T-cell (primary cell): ENCODE data around the gene IGLL5. TPM values are rescaled to one million over a fixed set of nuclear protein-coding genes. Genes with fewer than 3 reads are reported as not detected.

ENCODE experiments used
- ATAC-seq, 4 experiments: fragments of 200-7000 bp in 3 of 4; fragments of 150-1000 bp in 1 of 4; cut with Tn5 transposase; replicated peaks in 1 of 4; 1 replicate in 3 of 4; 2 replicates in 1 of 4; pipeline ENCODE4 v1.10.0; 2021; ENCODE audit warnings: moderate library complexity in 3 of 4, mild to moderate bottlenecking in 2 of 4, moderate number of reproducible peaks in 1 of 4
- CTCF ChIA-PET, 2 donors: fragments of 300-600 bp; sonication (Branson Sonifier 250); formaldehyde crosslinking; loops; one replicate each; lab custom pipeline; 2022; ENCODE audit warnings: antibody characterized with exemption in 2 of 2; lab: Charles Lee
- POLR2A ChIA-PET, 2 donors: fragments of 300-600 bp; sonication (Branson Sonifier 250); formaldehyde crosslinking; loops; one replicate each; lab custom pipeline; 2022; ENCODE audit warnings: antibody characterized with exemption in 2 of 2; lab: Charles Lee
- DNase-seq, 35 experiments: peaks; one replicate each; pipeline versions ENCODE4 v3.0.0 to v3.0.0-alpha.2; 2013 to 2023
- H3K27ac ChIP-seq: one replicate; pipeline ENCODE4 v1.5.1; 2013; ENCODE audit warnings: low read length
- H3K27me3 ChIP-seq, 2 experiments: replicated peaks in 1 of 2; 1 replicate in 1 of 2; 2 replicates in 1 of 2; pipeline versions ENCODE4 v1.6.1 to v1.7.0; 2013; ENCODE audit warnings: low read length in 1 of 2, mixed read lengths in 1 of 2; ENCODE audit not compliant: control insufficient read depth in 2 of 2, insufficient read depth in 2 of 2; ENCODE audit errors: extremely low read depth in 1 of 2
- H3K36me3 ChIP-seq, 2 donors: 1 replicate in 1 of 2; 2 replicates in 1 of 2; pipeline versions ENCODE4 v1.6.1 to v1.7.0; 2013; ENCODE audit warnings: low read length in 1 of 2; ENCODE audit not compliant: control insufficient read depth in 2 of 2, insufficient read depth in 1 of 2; ENCODE audit errors: extremely low read depth in 1 of 2
- H3K4me1 ChIP-seq, 2 experiments: 1 replicate in 1 of 2; 2 replicates in 1 of 2; pipeline versions ENCODE4 v1.6.1 to v1.7.0; 2013; ENCODE audit warnings: low read length in 2 of 2, mixed read lengths in 1 of 2; ENCODE audit not compliant: insufficient read depth in 2 of 2, control insufficient read depth in 1 of 2; ENCODE audit errors: extremely low read depth in 1 of 2
- H3K4me3 ChIP-seq, 2 donors: 1 replicate in 1 of 2; 2 replicates in 1 of 2; pipeline versions ENCODE4 v1.5.1 to v1.7.0; 2013; ENCODE audit warnings: mild to moderate bottlenecking in 2 of 2, low read length in 1 of 2, moderate library complexity in 1 of 2; ENCODE audit not compliant: control insufficient read depth in 1 of 2; ENCODE audit errors: extremely low read depth in 1 of 2
- H3K9me3 ChIP-seq: 2 replicates; pipeline ENCODE4 v1.7.0; 2013
- H3K27ac Mint-ChIP-seq, 2 donors: one replicate each; pipeline ENCODE4 v1.8.0; 2020 to 2021; ENCODE audit warnings: mild to moderate bottlenecking in 2 of 2, mixed read lengths in 2 of 2
- H3K27me3 Mint-ChIP-seq, 2 donors: one replicate each; pipeline ENCODE4 v1.8.0; 2021 to 2022; ENCODE audit warnings: mixed read lengths in 2 of 2
- H3K36me3 Mint-ChIP-seq: one replicate; pipeline ENCODE4 v1.8.0; 2021; ENCODE audit warnings: mixed read lengths
- H3K4me1 Mint-ChIP-seq, 3 donors: one replicate each; pipeline ENCODE4 v1.8.0; 2020 to 2022; ENCODE audit warnings: mixed read lengths in 3 of 3, mild to moderate bottlenecking in 1 of 3
- H3K4me3 Mint-ChIP-seq, 3 donors: one replicate each; pipeline ENCODE4 v1.8.0; 2020 to 2022; ENCODE audit warnings: mild to moderate bottlenecking in 3 of 3, mixed read lengths in 3 of 3, moderate library complexity in 3 of 3
- H3K9me3 Mint-ChIP-seq, 3 donors: one replicate each; pipeline ENCODE4 v1.8.0; 2020 to 2022; ENCODE audit warnings: mixed read lengths in 3 of 3
- WGBS: methylation state at CpG from one replicate; pipeline ENCODE4 v1.1.5; 2013; ENCODE audit warnings: missing lambda C conversion rate; ENCODE audit not compliant: insufficient coverage; 5-methylcytosine and 5-hydroxymethylcytosine counted together
- total RNA-seq, 35 experiments: library from RNA in 6 of 35; stranded (reverse) in 6 of 35; fragments of 120-200 nt in 1 of 35; gene quantifications; one replicate each; pipeline versions ENCODE4 v1.2.1 to v1.2.4 and lab custom pipeline; 2013 to 2026

IGLL5 gene
- total RNA-seq, 5 donors from 2014 or later (not counting 1 experiment from before 2014, with no cell fraction given), result 0.35 to 2.9 (median 2.1) TPM

DNA sequence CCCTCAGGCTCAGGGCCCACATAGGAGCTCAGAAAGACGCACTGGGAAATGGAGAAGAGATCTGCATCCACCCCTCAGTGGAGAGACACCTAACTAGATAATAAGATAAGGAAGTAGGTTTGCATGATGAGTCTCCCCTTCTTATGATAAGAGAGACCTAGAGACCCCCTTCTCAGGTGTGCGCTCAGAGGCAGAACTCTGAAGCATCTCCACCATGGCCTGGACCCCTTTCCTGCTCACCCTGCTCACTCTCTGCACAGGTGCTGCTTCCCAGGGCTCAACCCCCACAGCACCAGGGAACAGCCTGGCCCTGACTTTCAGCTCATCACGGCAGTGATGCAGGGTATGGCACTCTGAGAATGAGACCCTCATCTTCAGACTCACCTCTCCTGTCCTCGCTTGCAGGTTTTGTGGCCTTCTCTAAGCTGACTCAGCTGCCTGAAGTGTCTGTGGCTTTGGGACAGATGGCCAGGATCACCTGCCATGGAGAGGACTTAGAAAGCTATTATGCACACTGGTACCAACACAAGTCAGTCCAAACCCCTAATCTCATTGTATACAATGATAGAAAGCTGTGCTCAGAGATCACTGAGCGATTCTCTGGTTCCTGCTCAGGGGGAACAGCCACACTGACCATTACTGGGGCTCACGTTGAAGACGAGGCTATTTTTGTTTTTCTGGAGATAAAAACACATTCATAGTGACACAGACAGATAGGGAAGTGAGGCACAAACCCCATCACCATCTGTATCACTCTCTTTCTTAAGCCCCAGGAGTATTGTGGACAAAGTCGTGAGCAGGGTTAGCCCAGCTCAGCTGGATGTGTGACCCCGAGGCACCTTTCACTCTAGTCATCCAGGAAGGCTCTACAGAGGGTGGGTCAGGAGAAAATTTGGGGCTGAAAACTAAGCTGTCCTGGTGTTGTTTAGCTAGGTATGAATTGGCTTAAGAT lies 29.7 kb upstream of the IGLL5 start:
- CTCF ChIA-PET, result interaction anchor here in 1 of 2 donors (1.1 kb wide), 1 partner anchor 105 kb away, joined by 3 read pairs; no protein-coding TSS in a partner anchor
- WGBS, result 80% methylated on average over 1 of the region's 9 CpGs
- Mint-ChIP-seq H3K27ac (no peak overlapping the region), H3K9me3 (no peaks in the 10 kb centered on the region), H3K4me3 (no peak overlapping the region), H3K36me3 (no peaks in the 10 kb centered on the region), H3K27me3 (no peaks in the 10 kb centered on the region), H3K4me1 (peaks cover 0 to 18% (median 5%) of the 10 kb centered on the region in 3 donors)
- DNase-seq, result no peak
- H3K4me3 ChIP-seq, result no peak overlapping the region
- no peak for ATAC-seq
- POLR2A ChIA-PET, result interaction anchor here in 1 of 2 donors (0.6 kb wide), 1 partner anchor 20 kb away, joined by 7 read pairs; no protein-coding TSS in a partner anchor
- H3K27me3 ChIP-seq, result peaks cover 0 to 6% of the 10 kb centered on the region in 2 experiments
- H3K27ac ChIP-seq, result no peak overlapping the region
- H3K4me1 ChIP-seq, result peaks cover 0 to 14% of the 10 kb centered on the region in 2 experiments
- H3K9me3 ChIP-seq, result no peaks in the 10 kb centered on the region
- no peaks in the 10 kb centered on the region for H3K36me3 ChIP-seq

DNA sequence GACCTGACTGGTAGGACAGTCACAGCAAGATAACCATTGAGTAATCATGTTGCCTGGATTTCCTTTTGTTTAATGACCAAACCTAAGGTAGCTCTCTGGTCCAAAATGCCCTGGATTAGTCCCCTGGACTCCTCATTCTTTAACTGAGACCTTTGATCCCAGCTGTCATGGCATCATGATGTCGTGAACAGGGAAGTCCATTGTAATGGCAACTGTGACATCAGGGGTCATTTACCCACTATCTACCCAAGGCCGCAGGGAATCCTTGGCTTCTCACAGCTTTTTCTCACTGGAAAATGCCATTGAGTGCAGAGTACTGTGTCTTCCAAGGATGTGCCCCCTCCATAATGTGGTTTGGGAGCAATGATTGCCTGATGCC lies 29.1 kb upstream of the IGLL5 start:
- no peaks in the 10 kb centered on the region for H3K27me3 Mint-ChIP-seq
- H3K9me3 ChIP-seq, result no peaks in the 10 kb centered on the region
- H3K36me3 ChIP-seq, result no peaks in the 10 kb centered on the region
- no CpG with 5 or more reads among the region's 2 CpGs for WGBS
- H3K4me1 ChIP-seq, result peaks cover 0 to 14% of the 10 kb centered on the region in 2 experiments
- H3K27ac ChIP-seq, result no peak overlapping the region
- peaks cover 3 to 24% (median 9%) of the 10 kb centered on the region in 3 donors for H3K4me1 Mint-ChIP-seq
- DNase-seq, result no peak
- peaks cover 0 to 6% of the 10 kb centered on the region in 2 experiments for H3K27me3 ChIP-seq
- H3K27ac Mint-ChIP-seq, result no peak overlapping the region
- ChIA-PET POLR2A (interaction anchor here in 1 of 2 donors (0.6 kb wide), 1 partner anchor 21 kb away, joined by 7 read pairs; no protein-coding TSS in a partner anchor), CTCF (interaction anchor here in 1 of 2 donors (1.1 kb wide), 1 partner anchor 105 kb away, joined by 3 read pairs; no protein-coding TSS in a partner anchor)
- no peak for ATAC-seq
- H3K4me3 Mint-ChIP-seq, result no peak overlapping the region
- no peaks in the 10 kb centered on the region for H3K36me3 Mint-ChIP-seq
- no peak overlapping the region for H3K4me3 ChIP-seq
- no peaks in the 10 kb centered on the region for H3K9me3 Mint-ChIP-seq

DNA sequence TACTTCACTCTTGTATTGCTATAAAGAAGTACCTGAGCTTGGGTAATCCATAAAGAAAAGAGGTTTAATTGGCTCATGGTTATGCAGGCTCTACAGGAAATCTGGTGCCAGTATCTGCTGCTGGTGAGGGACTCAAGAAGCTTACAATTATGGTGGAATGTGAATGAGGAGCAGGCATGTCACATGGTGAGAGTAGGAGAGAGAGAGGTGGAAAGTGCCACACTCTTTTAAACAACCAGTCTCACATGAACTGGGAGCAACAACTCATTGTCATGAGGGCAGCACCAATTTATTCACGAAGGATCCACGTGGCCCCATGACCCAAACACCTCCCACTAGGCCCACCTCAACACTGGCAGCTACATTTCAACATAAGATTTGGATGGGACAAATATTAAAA lies 24.6 kb upstream of the IGLL5 start:
- CTCF ChIA-PET, result interaction anchor here in 1 of 2 donors (1.2 kb wide), 1 partner anchor 21 kb away, joined by 3 read pairs; no protein-coding TSS in a partner anchor
- H3K27me3 Mint-ChIP-seq, result no peaks in the 10 kb centered on the region

DNA sequence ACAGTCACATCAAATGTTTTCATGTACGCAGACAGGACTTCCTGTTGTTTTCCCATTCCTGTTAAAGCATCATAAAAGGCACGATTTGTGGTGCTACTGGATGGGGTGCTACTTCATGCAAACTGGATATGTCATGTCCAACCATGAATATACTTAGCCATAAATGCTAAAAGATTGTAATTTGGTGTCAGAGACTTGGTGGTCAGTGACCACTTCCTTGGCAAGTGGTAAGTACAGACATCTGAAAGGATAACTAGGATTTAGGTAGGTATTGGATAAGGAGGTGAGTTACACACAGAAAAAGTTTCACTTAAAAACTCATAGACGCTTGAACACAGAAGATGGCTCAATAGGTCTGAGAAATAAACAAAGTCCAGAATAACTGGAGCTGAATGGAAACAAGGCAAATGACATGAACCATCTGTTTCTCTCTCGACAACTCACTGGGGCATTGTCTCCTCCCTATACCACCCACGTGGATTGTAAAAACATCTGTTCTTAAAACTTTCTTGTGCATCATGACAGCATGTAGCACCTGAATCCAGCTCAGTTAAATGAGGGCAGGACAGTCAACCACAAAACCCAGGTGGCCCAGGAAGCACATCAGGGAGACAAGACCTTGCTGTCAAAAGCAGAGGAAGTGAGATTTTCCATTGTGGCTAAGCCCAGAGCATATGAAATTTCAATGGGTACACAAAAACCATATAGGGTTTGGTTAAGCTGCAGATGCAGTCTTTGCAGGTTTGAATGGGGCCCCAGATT lies 22.1 kb upstream of the IGLL5 start:
- H3K27me3 Mint-ChIP-seq, result no peaks in the 10 kb centered on the region
- H3K9me3 Mint-ChIP-seq, result no peaks in the 10 kb centered on the region
- peak overlapping the region in 1 of 3 donors; percentile 24 for H3K4me3 Mint-ChIP-seq
- peak overlapping the region; percentile 86 to 89 for H3K27ac Mint-ChIP-seq
- peak in 17 of 35 experiments; percentile 4 to 45 (median 19) for DNase-seq
- 6% methylated on average over 3 of the region's 5 CpGs for WGBS
- peak; percentile 57 to 87 (median 75) for ATAC-seq
- peaks cover 37 to 49% (median 39%) of the 10 kb centered on the region in 3 donors for H3K4me1 Mint-ChIP-seq
- Histone ChIP-seq H3K4me3 (no peak overlapping the region), H3K9me3 (no peaks in the 10 kb centered on the region), H3K27me3 (no peaks in the 10 kb centered on the region), H3K27ac (peak overlapping the region; percentile 55), H3K36me3 (no peaks in the 10 kb centered on the region), H3K4me1 (peaks cover 24 to 28% of the 10 kb centered on the region in 2 experiments)
- ChIA-PET CTCF (interaction anchor here in 1 of 2 donors (0.8 kb wide), 1 partner anchor 172 kb away, joined by 3 read pairs; no protein-coding TSS in a partner anchor), POLR2A (no interaction called here)
- no peaks in the 10 kb centered on the region for H3K36me3 Mint-ChIP-seq

More for the DNA sequence above, 24.6 kb upstream of the IGLL5 start:
- Histone ChIP-seq H3K4me1 (peaks cover 24 to 28% of the 10 kb centered on the region in 2 experiments), H3K4me3 (no peak overlapping the region), H3K9me3 (no peaks in the 10 kb centered on the region), H3K27me3 (no peaks in the 10 kb centered on the region), H3K36me3 (no peaks in the 10 kb centered on the region), H3K27ac (no peak overlapping the region)
- POLR2A ChIA-PET, result no interaction called here
- no peak for ATAC-seq
- H3K9me3 Mint-ChIP-seq, result no peaks in the 10 kb centered on the region
- no peak for DNase-seq
- no CpG with 5 or more reads among the region's 2 CpGs for WGBS
- peaks cover 36 to 45% (median 37%) of the 10 kb centered on the region in 3 donors for H3K4me1 Mint-ChIP-seq
- no peaks in the 10 kb centered on the region for H3K36me3 Mint-ChIP-seq
- no peak overlapping the region for H3K4me3 Mint-ChIP-seq
- peak overlapping the region; percentile 84 to 86 for H3K27ac Mint-ChIP-seq

DNA sequence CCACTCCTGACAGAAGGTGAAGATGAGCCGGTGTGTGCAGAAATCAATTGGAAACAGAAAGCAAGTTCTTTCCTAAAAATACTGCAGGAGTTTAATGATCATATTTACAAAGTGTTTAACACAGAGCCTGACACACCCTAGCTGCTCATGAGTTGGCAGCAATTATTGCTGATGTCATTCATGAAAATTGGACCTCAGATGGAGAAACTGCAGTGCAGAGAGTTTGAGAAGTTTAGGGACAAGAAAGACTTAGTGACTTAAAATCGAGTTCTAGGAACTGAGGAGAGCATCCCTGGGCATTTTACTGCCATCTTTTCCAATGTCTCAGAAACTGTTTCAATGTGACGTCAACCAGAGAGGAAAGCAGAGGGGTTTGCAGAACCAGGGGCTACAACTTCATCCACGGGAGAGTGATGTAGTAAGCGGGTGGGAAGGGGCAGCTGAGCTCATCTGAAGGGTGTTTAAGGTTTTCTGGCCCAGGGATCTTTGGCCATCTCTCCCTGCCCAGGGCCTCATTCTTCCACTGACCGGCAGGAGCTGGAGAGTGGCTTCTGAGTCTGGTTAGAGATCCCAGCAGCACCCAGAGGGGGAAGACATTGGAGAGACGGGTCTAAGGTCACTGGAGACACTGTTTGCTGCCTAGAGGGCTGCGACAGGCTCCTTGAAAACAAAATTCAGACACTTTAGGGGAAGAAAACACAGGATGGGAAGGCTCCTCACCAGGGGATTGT lies 21.1 kb upstream of the IGLL5 start:
- Mint-ChIP-seq H3K36me3 (no peaks in the 10 kb centered on the region), H3K9me3 (no peaks in the 10 kb centered on the region), H3K4me3 (peak overlapping the region in 1 of 3 donors; percentile 24), H3K4me1 (peaks cover 37 to 56% (median 43%) of the 10 kb centered on the region in 3 donors), H3K27ac (peak overlapping the region; percentile 86 to 89), H3K27me3 (no peaks in the 10 kb centered on the region)
- no peak for ATAC-seq
- Histone ChIP-seq H3K9me3 (no peaks in the 10 kb centered on the region), H3K36me3 (no peaks in the 10 kb centered on the region), H3K4me1 (peaks cover 24 to 39% of the 10 kb centered on the region in 2 experiments), H3K27me3 (no peaks in the 10 kb centered on the region), H3K27ac (peak overlapping the region; percentile 55), H3K4me3 (no peak overlapping the region)
- POLR2A ChIA-PET, result no interaction called here
- 79% methylated on average over 5 of the region's 8 CpGs for WGBS
- no peak for DNase-seq
- CTCF ChIA-PET, result no interaction called here
